ENCODE data around the gene CDC42BPG.
"Not testable (repeated sequence)": the region's sequence is repeated elsewhere in the genome, so short reads cannot be mapped to it uniquely, and the experiment has no call there.

The CDC42BPG gene

DNA sequence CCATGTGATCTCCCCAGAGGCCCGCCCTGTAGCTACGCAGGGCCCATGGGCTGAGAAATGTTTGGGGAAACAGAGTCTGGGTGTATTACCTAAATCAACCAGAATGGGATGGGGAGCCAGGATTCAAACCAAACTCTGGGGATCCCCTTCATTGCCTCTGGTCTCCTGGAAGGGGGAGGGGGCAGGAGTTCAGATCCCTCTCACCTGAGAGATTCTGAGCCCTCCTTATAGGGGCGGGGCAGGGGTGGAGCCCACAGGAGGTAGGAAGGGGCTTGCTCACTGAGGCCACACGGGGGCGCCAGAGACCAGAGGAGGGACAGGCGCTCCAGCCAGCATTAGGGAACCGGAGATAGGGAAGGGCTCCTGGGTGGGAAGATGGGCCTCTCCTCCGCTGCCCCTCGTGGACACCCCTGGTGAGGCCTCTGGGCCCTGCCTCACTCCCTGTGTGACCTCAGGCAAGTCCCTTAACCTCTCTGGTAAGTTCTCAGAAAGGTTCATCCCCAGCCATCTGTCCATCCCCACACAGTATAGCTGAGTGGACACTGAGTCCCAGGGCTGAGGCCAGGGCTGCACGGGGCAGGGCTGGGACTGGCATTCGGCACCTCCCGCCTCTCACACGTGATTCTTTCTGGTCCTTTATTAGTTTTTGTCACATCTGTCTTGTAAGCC lies 2.7 kb upstream of the CDC42BPG start:
- in situ Hi-C loops (cut with HindIII; ENCODE audit: low sequenced_read_pairs): loop anchor here (5.0 kb wide), 1 partner anchor 45 kb away; no protein-coding TSS in a partner anchor
- H3K4me3 ChIP-seq (ENCODE audit: low read depth, low read length): no peak overlapping the region
- TF ChIP-seq, protein P1, sequence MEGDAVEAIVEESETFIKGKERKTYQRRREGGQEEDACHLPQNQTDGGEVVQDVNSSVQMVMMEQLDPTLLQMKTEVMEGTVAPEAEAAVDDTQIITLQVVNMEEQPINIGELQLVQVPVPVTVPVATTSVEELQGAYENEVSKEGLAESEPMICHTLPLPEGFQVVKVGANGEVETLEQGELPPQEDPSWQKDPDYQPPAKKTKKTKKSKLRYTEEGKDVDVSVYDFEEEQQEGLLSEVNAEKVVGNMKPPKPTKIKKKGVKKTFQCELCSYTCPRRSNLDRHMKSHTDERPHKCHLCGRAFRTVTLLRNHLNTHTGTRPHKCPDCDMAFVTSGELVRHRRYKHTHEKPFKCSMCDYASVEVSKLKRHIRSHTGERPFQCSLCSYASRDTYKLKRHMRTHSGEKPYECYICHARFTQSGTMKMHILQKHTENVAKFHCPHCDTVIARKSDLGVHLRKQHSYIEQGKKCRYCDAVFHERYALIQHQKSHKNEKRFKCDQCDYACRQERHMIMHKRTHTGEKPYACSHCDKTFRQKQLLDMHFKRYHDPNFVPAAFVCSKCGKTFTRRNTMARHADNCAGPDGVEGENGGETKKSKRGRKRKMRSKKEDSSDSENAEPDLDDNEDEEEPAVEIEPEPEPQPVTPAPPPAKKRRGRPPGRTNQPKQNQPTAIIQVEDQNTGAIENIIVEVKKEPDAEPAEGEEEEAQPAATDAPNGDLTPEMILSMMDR (IDR thresholded peaks at IDR 0.05; ENCODE audit: low read depth, low read length, missing control alignments): peak; percentile 90
- DNase-seq (ENCODE audit: low read depth): peak; percentile 76

DNA sequence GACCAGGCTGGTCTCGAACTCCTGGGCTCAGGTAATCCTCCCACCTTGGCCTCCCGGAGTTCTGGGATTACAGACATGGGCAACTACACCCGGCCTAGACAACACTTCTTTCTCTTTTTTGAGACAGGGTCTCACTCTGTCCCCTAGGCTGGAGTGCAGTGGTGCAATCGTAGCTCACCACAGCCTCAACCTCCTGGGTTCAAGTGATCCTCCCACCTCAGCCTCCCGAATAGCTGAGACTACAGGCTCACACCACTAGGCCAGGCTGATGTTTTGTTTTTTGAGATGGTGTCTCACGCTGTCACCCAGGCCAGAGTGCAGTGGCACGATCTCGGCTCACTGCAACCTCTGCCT lies 1.3 kb upstream of the CDC42BPG start:
- not testable (repeated sequence) for DNase-seq (ENCODE audit: low read depth); H3K4me3 ChIP-seq (ENCODE audit: low read depth, low read length)
- in situ Hi-C loops (cut with HindIII; ENCODE audit: low sequenced_read_pairs): loop anchor here (5.0 kb wide), 1 partner anchor 47 kb away; no protein-coding TSS in a partner anchor

DNA sequence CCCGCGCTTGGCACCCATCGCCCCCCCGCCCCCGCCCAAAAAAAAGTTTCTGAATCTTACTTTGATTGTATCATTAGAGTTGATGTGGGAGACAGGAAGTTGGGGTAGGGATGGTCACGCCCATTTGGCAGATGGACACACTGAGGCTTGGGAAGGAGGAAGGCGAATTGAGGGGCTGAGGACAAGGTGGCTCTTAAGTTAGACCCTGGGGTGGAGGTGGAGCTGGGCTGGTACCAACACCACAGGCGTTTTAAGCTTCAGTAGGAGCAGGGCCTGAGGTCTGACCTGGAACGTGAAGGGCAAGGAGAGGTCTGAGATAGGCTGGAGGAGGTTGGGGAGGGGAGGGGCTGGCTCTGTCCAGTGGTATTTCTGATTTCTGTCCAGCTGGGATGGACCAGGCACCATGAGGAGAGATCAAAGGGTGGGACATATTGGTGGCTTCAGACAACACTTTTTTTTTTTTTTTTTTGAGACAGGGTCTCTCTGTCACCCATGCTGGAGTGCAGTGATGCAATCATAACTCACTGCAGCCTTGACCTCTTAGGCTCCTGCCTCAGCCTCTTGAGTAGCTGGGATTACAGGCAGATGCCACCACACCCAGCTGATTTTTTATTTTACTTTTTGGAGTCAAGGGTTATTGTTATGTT lies 799 bp upstream of the CDC42BPG start:
- H3K4me3 ChIP-seq (ENCODE audit: low read depth, low read length): no peak overlapping the region
- DNase-seq (ENCODE audit: low read depth): no peak
- in situ Hi-C loops (cut with HindIII; ENCODE audit: low sequenced_read_pairs): loop anchor here (5.0 kb wide), 1 partner anchor 47 kb away; no protein-coding TSS in a partner anchor

GRCh38 chr11:64843686-64844329 lies 645 bp downstream of the CDC42BPG start:
- no peak overlapping the region for H3K4me3 ChIP-seq (ENCODE audit: low read depth, low read length)
- TF ChIP-seq, protein P1 (IDR thresholded peaks at IDR 0.05; ENCODE audit: low read depth, low read length, missing control alignments): no peak
- in situ Hi-C loops (cut with HindIII; ENCODE audit: low sequenced_read_pairs): no loop called here
- DNase-seq (ENCODE audit: low read depth): no peak

More for the DNA sequence above, 799 bp upstream of the CDC42BPG start:
- TF ChIP-seq, protein P1 (IDR thresholded peaks at IDR 0.05; ENCODE audit: low read depth, low read length, missing control alignments): no peak

DNA sequence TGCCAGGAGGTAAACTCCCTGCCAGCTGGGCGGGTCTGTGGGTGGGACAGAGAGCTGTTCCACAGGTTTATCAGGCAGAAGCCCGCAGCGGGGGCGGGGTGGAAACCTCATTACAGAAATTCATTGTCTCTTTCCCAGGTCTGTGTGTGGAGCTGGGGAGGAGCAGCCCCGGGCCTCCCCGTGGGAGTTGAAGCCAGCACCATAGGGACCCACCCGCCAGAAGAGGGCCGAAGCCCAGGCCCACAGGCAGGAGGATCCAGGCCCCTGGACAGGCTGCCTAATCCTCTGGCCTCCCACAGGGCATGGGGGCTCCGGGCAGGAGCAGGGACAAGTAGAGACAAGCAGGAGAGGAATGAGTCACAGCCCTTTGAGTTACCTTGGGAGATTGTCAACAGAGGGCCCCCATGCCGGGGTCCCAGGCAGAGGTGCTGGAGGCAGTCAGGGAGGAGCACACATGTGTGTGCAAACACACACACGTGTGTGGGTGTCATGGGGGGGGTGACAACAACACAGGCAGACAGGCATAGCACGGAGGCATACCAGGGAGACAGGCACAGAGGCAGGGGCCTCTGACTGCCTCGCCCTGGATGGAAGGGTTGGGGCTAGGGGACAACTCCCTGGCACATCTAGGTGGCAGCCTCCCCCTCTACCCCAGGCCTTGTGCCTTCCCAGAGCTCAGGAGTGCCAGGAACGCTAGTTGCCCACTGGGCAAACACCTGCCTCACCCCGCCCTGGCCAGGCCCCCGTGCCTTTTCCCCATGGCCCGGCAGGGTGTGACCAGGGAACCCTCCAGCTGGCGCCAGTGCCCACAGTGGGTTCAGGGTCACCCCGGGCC lies 1.4 kb downstream of the CDC42BPG start:
- TF ChIP-seq, protein P1 (IDR thresholded peaks at IDR 0.05; ENCODE audit: low read depth, low read length, missing control alignments): no peak
- DNase-seq (ENCODE audit: low read depth): no peak
- no peak overlapping the region for H3K4me3 ChIP-seq (ENCODE audit: low read depth, low read length)
- in situ Hi-C loops (cut with HindIII; ENCODE audit: low sequenced_read_pairs): no loop called here

DNA sequence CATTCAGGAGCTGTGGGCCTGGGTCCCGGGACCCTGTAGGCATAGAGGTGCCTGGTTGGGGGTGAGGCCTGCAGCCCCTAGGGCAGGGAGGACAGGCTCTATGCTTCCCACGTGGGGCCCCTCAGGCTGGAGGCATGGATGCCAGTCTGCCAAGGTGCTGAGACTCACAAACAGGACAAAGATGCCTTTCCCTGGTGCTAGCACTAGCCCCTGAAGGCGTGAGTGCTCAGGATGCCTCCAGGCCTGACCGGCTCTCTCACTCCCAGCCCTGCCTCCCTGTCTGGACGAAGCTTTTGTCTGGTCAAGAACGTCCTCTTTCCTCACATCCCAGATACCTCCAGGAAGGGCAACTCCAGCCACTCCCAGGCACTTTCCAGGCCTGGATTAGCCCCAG lies 2.1 kb downstream of the CDC42BPG start:
- no peak overlapping the region for H3K4me3 ChIP-seq (ENCODE audit: low read depth, low read length)
- in situ Hi-C loops (cut with HindIII; ENCODE audit: low sequenced_read_pairs): no loop called here
- TF ChIP-seq, protein P1 (IDR thresholded peaks at IDR 0.05; ENCODE audit: low read depth, low read length, missing control alignments): no peak
- DNase-seq (ENCODE audit: low read depth): no peak
